Measurements from ENCODE around the gene CERS1.

- TF ChIP-seq, protein P1, sequence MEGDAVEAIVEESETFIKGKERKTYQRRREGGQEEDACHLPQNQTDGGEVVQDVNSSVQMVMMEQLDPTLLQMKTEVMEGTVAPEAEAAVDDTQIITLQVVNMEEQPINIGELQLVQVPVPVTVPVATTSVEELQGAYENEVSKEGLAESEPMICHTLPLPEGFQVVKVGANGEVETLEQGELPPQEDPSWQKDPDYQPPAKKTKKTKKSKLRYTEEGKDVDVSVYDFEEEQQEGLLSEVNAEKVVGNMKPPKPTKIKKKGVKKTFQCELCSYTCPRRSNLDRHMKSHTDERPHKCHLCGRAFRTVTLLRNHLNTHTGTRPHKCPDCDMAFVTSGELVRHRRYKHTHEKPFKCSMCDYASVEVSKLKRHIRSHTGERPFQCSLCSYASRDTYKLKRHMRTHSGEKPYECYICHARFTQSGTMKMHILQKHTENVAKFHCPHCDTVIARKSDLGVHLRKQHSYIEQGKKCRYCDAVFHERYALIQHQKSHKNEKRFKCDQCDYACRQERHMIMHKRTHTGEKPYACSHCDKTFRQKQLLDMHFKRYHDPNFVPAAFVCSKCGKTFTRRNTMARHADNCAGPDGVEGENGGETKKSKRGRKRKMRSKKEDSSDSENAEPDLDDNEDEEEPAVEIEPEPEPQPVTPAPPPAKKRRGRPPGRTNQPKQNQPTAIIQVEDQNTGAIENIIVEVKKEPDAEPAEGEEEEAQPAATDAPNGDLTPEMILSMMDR (IDR thresholded peaks at IDR 0.05; ENCODE audit: low read depth, low read length, missing input control), result no peak
- no peak for TF ChIP-seq TAF1 (conservative IDR thresholded peaks at IDR 0.05)
- TF ChIP-seq SP1 (IDR thresholded peaks at IDR 0.05), result no peak
- no peak for TF ChIP-seq GABPA (IDR thresholded peaks at IDR 0.05 in 1 of 2, conservative IDR thresholded peaks at IDR 0.05 in 1 of 2)
- TF ChIP-seq, protein P2, sequence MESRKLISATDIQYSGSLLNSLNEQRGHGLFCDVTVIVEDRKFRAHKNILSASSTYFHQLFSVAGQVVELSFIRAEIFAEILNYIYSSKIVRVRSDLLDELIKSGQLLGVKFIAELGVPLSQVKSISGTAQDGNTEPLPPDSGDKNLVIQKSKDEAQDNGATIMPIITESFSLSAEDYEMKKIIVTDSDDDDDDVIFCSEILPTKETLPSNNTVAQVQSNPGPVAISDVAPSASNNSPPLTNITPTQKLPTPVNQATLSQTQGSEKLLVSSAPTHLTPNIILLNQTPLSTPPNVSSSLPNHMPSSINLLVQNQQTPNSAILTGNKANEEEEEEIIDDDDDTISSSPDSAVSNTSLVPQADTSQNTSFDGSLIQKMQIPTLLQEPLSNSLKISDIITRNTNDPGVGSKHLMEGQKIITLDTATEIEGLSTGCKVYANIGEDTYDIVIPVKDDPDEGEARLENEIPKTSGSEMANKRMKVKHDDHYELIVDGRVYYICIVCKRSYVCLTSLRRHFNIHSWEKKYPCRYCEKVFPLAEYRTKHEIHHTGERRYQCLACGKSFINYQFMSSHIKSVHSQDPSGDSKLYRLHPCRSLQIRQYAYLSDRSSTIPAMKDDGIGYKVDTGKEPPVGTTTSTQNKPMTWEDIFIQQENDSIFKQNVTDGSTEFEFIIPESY (IDR thresholded peaks at IDR 0.05), result no peak
- TF ChIP-seq ATF3 (IDR thresholded peaks at IDR 0.05), result no peak
- no peak for TF ChIP-seq RXRA (IDR thresholded peaks at IDR 0.05)
- TF ChIP-seq YY1 (IDR thresholded peaks at IDR 0.05), result no peak
- no peak for TF ChIP-seq JUND (IDR thresholded peaks at IDR 0.05)
Observed at GRCh38 chr19:18841400-18841799, 54.6 kb downstream of the CERS1 start.
